Adrenal gland (tissue), 5 donors: Measurements from ENCODE around the gene GGA1.

ENCODE experiments used
- POLR2A ChIP-seq, 2 donors: fragments of 450-650 bp; IDR thresholded peaks; one replicate each; pipeline ENCODE4 v1.6.1; 2017; ENCODE audit warnings: antibody characterized with exemption in 2 of 2, mild to moderate bottlenecking in 2 of 2, moderate library complexity in 1 of 2
- TF ChIP-seq, protein P1 (sequence below), 6 experiments: fragments of 450-650 bp in 4 of 6; fragments of 200-600 bp in 2 of 6; sonication (generic) in 1 of 6; IDR thresholded peaks; 1 replicate in 5 of 6; 2 replicates in 1 of 6; pipeline versions ENCODE4 v1.5.1 to v1.8.0; 2016 to 2021; ENCODE audit warnings: antibody characterized with exemption in 6 of 6, mild to moderate bottlenecking in 2 of 6, moderate library complexity in 1 of 6
- donor health status: DM: no; HTN: no; CAD: no.

DNA sequence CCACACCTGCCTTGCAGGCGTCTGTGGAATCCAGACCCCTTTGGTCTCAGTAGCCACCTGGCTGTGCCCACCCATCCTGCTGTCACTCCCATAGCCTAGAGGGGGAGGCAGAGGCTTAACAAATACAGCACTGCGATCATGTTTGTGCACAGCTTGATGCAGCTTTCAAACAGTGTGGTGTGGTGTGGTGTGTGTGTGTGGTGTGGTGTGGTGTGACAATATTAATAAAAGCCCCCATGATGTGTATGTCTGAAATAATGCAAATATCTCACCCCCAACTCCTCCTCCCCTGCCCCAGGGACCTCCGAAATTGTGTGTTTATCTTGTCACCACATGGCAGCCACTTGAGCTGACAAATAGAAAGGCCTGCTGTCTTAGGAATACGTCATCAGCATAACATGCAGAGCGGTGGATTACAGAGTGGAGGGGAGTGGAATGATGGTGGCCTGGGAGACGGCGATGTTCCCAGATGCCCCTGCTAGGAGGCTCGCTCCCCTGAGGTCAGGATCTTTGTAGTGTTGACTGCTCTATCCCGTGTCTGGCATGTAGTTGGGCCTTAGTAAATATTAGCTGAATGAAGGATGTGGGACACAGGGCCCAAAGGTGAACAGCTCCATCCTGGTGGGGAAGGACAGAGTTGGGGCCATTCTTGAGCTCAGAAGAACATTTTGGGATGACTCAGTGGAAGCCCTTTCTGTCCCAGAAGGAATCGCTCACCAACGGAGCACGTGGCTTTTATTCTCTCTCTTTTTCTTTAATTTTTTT lies 52.7 kb downstream of the GGA1 start:
- TF ChIP-seq, protein P1, sequence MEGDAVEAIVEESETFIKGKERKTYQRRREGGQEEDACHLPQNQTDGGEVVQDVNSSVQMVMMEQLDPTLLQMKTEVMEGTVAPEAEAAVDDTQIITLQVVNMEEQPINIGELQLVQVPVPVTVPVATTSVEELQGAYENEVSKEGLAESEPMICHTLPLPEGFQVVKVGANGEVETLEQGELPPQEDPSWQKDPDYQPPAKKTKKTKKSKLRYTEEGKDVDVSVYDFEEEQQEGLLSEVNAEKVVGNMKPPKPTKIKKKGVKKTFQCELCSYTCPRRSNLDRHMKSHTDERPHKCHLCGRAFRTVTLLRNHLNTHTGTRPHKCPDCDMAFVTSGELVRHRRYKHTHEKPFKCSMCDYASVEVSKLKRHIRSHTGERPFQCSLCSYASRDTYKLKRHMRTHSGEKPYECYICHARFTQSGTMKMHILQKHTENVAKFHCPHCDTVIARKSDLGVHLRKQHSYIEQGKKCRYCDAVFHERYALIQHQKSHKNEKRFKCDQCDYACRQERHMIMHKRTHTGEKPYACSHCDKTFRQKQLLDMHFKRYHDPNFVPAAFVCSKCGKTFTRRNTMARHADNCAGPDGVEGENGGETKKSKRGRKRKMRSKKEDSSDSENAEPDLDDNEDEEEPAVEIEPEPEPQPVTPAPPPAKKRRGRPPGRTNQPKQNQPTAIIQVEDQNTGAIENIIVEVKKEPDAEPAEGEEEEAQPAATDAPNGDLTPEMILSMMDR (IDR thresholded peaks at IDR 0.05): peak in 5 of 6 experiments; percentile 11 to 44 (median 27)
- TF ChIP-seq POLR2A (IDR thresholded peaks at IDR 0.05): no peak
